OCI-LY3 (cell line): Measurements from ENCODE around the gene ARID2.

Source experiments
- H2AFZ ChIP-seq: fragments of 200-600, 300-600 bp; shearing (Covaris generic); 2 replicates; pipeline ENCODE4 v1.6.0; 2014; ENCODE audit warnings: antibody characterized with exemption, low read depth, low read length
- H3K27ac ChIP-seq: fragments of 200-600, 300-600 bp; sonication (generic); 2 replicates; pipeline ENCODE4 v1.5.1; 2014; ENCODE audit warnings: mild to moderate bottlenecking, low read length, moderate library complexity, mixed read lengths
- H3K27me3 ChIP-seq: fragments of 200-600, 300-600 bp; sonication (generic); 2 replicates; pipeline ENCODE4 v1.6.1; 2014; ENCODE audit warnings: low read depth, low read length, mixed read lengths
- H3K36me3 ChIP-seq: fragments of 200-600, 300-600 bp; sonication (generic); replicated peaks from 2 replicates; pipeline ENCODE3; 2014; ENCODE audit warnings: low read depth, low read length, mixed read lengths
- H3K4me1 ChIP-seq: fragments of 300-600, 200-600 bp; sonication (generic); 2 replicates; pipeline ENCODE4 v1.6.1; 2014; ENCODE audit warnings: low read length, mixed read lengths
- H3K4me2 ChIP-seq: fragments of 200-600, 300-600 bp; sonication (generic); 2 replicates; pipeline ENCODE4 v1.6.1; 2014; ENCODE audit warnings: low read length, mixed read lengths
- H3K4me3 ChIP-seq: fragments of 300-600, 200-600 bp; sonication (generic); 2 replicates; pipeline ENCODE4 v1.5.1; 2014; ENCODE audit warnings: antibody characterized with exemption, mild to moderate bottlenecking, low read length, moderate library complexity
- H3K79me2 ChIP-seq: fragments of 300-600, 200-600 bp; shearing (Covaris generic); 2 replicates; pipeline ENCODE4 v1.6.1; 2014; ENCODE audit warnings: mild to moderate bottlenecking, low read length, mixed read lengths
- H3K9ac ChIP-seq: fragments of 300-600, 200-600 bp; shearing (Covaris generic); 2 replicates; pipeline ENCODE4 v1.6.0; 2014; ENCODE audit warnings: mild to moderate bottlenecking, low read length, moderate library complexity
- H3K9me3 ChIP-seq: fragments of 200-600, 300-600 bp; shearing (Covaris generic); 2 replicates; pipeline ENCODE4 v1.6.1; 2014; ENCODE audit warnings: low read length, mixed read lengths; ENCODE audit not compliant: insufficient read depth
- H4K20me1 ChIP-seq: fragments of 200-600, 300-600 bp; sonication (generic); 2 replicates; pipeline ENCODE4 v1.6.1; 2016; ENCODE audit warnings: low read length, mixed read lengths; ENCODE audit not compliant: insufficient read depth
- CTCF ChIP-seq: fragments of 200-600, 300-600 bp; sonication (generic); IDR thresholded peaks from 2 replicates; pipeline ENCODE4 v1.5.1; 2014; ENCODE audit warnings: antibody characterized with exemption, low read length, low read depth
- EZH2phosphoT487 ChIP-seq: fragments of 200-600 bp; shearing (Covaris generic); IDR thresholded peaks from 2 replicates; pipeline ENCODE4 v1.6.1; 2018; ENCODE audit warnings: antibody characterized with exemption, mixed run types, low read depth

Gene ARID2

GRCh38 chr12:45794422-45794821, 64.9 kb downstream of the ARID2 start:
- no peaks in the 10 kb centered on the region for H3K36me3 ChIP-seq
- H3K4me1 ChIP-seq, result no peaks in the 10 kb centered on the region
- H3K79me2 ChIP-seq, result peaks cover 12% of the 10 kb centered on the region; the same call in 1 of the 2 replicates
- H3K4me2 ChIP-seq, result no peak overlapping the region
- TF ChIP-seq EZH2phosphoT487, result no peak
- no peak for TF ChIP-seq CTCF
- H3K9me3 ChIP-seq, result no peaks in the 10 kb centered on the region
- H3K9ac ChIP-seq, result no peak overlapping the region
- no peak overlapping the region for H3K27ac ChIP-seq
- H3K27me3 ChIP-seq, result no peaks in the 10 kb centered on the region
- H3K4me3 ChIP-seq, result no peak overlapping the region
- H4K20me1 ChIP-seq, result peaks cover 21% of the 10 kb centered on the region
- H2AFZ ChIP-seq, result no peak overlapping the region

GRCh38 chr12:45801625-45802024, 72.1 kb downstream of the ARID2 start:
- Histone ChIP-seq H3K4me2 (no peak overlapping the region), H3K27ac (no peak overlapping the region), H3K4me1 (no peaks in the 10 kb centered on the region), H4K20me1 (peaks cover 11% of the 10 kb centered on the region; the same call in 1 of the 2 replicates), H3K4me3 (no peak overlapping the region), H2AFZ (no peak overlapping the region), H3K36me3 (no peaks in the 10 kb centered on the region), H3K9me3 (no peaks in the 10 kb centered on the region), H3K9ac (no peak overlapping the region), H3K27me3 (no peaks in the 10 kb centered on the region), H3K79me2 (peaks cover 22% of the 10 kb centered on the region; the same call in 1 of the 2 replicates)
- TF ChIP-seq EZH2phosphoT487 (no peak), CTCF (no peak)

- Histone ChIP-seq H3K4me1 (no peaks in the 10 kb centered on the region), H3K9ac (no peak overlapping the region), H4K20me1 (peaks cover 11% of the 10 kb centered on the region; the same call in 1 of the 2 replicates), H2AFZ (no peak overlapping the region), H3K79me2 (peaks cover 35% of the 10 kb centered on the region; the same call in 1 of the 2 replicates), H3K27me3 (no peaks in the 10 kb centered on the region), H3K9me3 (no peaks in the 10 kb centered on the region), H3K4me3 (no peak overlapping the region), H3K36me3 (no peaks in the 10 kb centered on the region), H3K27ac (no peak overlapping the region), H3K4me2 (no peak overlapping the region)
- TF ChIP-seq CTCF (no peak), EZH2phosphoT487 (no peak)
Measured at GRCh38 chr12:45803111-45803510, 73.6 kb downstream of the ARID2 start.

GRCh38 chr12:45816652-45817051, 87.1 kb downstream of the ARID2 start:
- no peak for TF ChIP-seq EZH2phosphoT487
- TF ChIP-seq CTCF, result no peak
- no peak overlapping the region for H3K4me2 ChIP-seq
- no peaks in the 10 kb centered on the region for H3K4me1 ChIP-seq
- peaks cover 3% of the 10 kb centered on the region; the same call in 1 of the 2 replicates for H4K20me1 ChIP-seq
- H3K79me2 ChIP-seq, result no peaks in the 10 kb centered on the region
- H3K4me3 ChIP-seq, result no peak overlapping the region
- H3K27me3 ChIP-seq, result no peaks in the 10 kb centered on the region
- no peak overlapping the region for H3K27ac ChIP-seq
- H3K9me3 ChIP-seq, result no peaks in the 10 kb centered on the region
- no peak overlapping the region for H2AFZ ChIP-seq
- peaks cover 14% of the 10 kb centered on the region for H3K36me3 ChIP-seq
- no peak overlapping the region for H3K9ac ChIP-seq
